IPS-18c (cell line): ENCODE measurements around the gene UIMC1.

Experiments used
- H3K4me3 ChIP-seq: 2 replicates; pipeline ENCODE4 v1.7.0; 2013; ENCODE audit warnings: low read depth, mild to moderate bottlenecking, low read length, moderate library complexity; ENCODE audit not compliant: insufficient read depth
- H3K9me3 ChIP-seq: one replicate; pipeline ENCODE4 v1.6.1; 2013; ENCODE audit warnings: mild to moderate bottlenecking, low read length, moderate library complexity; ENCODE audit not compliant: control insufficient read depth, insufficient read depth

UIMC1 gene

DNA sequence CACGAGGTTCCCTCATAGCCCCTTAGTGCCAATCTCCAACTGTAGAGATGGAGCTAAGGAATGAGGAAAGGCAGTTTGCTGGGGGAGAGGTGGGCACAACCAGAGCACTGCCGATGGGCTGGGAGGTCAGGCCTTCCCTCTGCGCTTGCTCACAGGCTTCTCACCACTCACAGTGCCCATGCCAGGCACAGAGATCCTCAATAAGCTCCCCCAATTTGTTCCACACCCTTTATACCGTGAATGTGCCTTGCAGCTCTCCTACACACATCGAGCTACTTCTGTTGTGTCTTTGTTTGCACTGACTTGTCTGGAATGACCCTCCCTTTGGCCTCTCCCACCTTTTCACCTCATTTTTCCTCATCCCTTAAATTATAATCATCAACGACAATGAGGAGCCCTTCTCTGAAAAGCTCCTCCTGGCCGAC lies 105.8 kb downstream of the UIMC1 start:
- H3K9me3 ChIP-seq: no peaks in the 10 kb centered on the region

DNA sequence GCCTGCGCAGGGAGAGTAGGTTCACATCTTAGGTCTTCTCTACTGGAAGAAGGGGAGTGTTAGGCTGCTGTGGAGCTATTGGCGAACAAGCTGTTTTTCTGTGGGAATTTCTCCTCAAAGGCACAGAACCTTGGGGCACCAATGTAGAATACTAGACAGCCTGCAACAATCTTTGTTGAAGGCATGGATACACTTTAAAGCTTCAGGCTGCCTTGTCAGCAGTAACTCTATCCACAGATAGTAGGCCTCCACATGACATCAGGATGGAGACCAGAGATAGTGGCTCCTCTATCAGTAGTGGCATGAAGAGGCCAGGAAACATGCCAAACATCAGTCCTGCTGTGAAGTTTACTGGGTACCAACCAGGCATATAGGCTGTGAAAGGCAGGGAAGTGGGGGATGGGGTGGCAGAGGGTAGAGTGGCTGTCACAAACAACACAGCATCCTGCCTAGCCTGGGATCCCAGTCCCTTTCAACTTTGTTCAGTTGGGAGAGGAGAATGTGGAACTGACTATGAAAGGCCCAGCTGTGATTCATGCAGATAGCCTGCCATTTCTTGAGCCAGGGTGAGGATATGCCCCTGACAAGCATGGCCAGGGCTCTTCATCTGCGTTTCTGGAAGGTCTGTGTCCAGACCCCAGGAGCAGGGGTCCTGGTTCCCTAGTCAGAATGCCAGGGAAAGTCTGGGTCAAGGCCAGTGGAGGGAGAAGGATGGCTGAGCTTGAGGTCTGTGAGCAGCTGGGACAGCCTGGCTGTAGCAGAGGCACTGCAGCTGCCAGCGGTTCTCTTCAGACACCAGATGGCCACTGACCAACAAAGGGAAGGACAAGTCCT lies 106.4 kb downstream of the UIMC1 start:
- Histone ChIP-seq H3K9me3 (no peaks in the 10 kb centered on the region), H3K4me3 (no peak overlapping the region)

More for the DNA sequence above, 105.8 kb downstream of the UIMC1 start:
- H3K4me3 ChIP-seq: no peak overlapping the region

DNA sequence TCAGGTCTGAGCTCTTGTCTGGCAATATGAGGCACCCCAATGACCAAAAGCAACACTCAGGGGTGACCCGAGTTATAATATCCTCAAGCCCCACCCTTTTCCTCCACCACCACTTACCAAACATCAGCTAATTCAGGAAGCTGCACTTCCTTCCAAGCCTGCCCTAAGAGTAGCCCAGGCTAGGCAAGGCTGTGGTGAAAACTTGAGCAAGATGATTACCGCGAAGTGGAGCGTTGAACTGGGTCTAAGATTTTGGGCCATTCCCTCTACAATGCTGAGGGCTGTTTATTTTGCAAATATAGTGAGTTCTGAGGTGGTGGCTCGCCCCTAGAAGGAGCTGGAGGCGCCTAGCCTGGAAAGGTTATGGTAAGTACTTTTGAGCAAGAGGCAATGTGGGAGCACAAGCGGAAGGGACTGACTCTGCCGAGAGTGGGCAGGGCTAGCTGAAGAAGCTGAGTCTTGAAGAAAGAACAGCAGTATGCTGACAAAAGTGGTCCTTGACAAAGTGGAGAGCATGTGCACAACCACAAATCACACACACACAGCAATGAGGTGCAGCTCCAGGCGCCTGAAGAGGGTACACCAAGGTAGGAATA lies 107.2 kb downstream of the UIMC1 start, which contains the start of gene HK3:
Gene HK3 (minus strand): TSS at position 51 of the 596 bp plus-strand sequence. CDS start 3,187 bp downstream, outside the sequence.
- Histone ChIP-seq H3K9me3 (no peaks in the 10 kb centered on the region), H3K4me3 (no peak within 1 kb of the TSS)

DNA sequence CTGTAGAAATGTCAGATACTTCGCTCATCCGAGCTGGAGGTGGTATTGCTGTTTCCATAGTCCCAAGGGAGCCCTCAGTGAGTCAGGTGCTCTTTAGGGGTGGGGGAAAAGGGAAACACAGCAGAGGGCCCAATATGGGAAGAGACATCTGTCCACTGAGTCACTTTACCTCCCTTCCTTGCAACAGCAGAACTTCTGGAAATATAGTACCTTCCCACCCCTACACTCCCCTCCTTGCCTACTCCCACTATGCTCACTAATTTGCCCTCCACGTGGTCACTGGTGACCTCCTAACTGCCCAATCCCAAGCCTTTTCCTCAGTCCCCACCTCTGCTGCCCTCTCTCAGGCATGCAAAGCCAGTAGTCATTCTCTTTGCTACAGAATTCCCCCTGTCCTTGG lies 109.3 kb downstream of the UIMC1 start:
- Histone ChIP-seq H3K4me3 (no peak overlapping the region), H3K9me3 (no peaks in the 10 kb centered on the region)

DNA sequence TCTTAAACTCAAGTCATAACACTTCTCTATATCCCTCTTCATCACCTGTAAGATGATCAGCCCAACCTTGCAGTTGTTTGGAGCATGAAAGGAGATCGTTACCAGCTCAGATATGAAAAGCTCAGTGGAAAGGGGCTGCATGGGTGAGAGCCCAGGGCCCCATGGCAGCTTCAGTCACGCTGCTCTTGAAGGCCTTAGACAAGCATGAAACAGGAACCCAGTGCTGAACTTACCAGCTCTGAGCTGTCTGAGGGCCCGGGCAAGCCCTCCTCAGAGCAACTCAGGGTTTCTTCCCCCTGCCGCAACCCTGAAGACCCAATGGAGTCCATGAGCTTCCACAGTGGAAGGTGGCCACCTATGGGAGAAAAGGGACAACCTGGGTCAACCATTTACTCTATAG lies 110.7 kb downstream of the UIMC1 start:
- no peaks in the 10 kb centered on the region for H3K9me3 ChIP-seq
- H3K4me3 ChIP-seq: no peak overlapping the region

DNA sequence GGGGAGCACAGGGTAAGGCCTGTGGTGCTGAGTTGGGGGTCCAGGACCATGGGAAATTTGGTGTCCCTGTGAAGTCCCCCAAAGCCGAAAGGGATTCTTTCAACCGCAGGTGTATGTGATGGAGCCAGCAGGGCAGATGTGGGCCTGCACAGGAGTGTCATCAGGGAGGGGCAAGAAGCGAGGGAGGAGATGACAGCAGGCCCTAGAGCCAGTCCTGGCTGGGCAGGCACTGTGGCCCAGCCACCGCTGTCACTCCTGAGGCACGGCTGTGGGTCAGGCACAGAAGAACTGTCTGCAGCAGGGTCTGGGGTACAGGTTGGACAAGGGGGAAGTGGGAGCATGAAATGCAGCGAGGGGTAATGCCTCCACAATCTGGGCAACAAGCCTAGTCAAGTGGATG lies 112.3 kb downstream of the UIMC1 start:
- H3K9me3 ChIP-seq: no peaks in the 10 kb centered on the region
- H3K4me3 ChIP-seq: no peak overlapping the region

DNA sequence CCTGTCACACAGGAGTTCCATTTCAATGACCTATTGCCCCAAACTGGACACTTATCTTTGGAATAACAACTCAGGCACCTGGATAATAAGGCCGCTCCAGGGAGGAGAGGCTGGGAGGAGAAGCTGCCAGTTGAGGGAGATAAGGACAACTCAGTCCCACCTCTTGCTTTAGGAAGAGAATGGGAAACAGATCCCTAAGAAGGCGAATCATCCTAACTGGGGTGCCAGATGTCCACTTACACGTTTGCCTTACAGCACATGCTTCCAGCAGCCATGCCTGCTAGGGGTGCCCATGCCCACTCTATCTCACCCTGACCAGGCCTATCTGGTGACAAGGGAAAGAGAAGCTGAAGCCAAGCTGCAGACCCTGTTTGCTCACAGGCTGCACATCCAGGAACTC lies 113.9 kb downstream of the UIMC1 start:
- no peak overlapping the region for H3K4me3 ChIP-seq

DNA sequence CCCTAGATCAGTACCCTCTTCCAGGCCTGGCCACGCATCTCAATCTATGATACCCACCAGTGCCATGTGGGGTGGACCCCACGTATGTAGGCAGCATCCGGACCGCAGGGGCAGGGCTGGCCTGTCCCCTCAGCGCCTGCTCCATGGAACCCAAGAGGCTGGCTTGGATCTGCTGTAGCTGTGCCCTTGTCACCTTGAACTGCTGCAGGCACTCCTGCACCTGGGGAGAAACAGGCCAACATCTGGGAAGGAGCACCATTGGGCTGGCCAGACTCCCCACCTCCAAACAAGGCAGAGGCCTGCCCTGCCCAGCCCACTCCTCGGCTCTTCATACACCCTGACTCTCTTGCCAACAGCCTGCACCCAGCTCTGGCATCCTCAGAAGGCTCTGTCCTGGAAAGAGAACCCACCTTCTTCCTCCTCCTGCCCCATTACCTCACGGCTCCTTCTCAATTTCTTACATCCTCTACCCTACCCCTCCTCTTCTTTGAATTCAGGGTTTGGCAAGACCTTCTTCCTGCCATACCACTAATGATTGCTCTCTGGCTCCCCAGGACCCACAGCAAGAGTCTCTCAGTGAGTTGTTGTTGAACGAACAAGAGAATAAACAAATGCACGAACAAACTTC lies 115.1 kb downstream of the UIMC1 start:
- no peaks in the 10 kb centered on the region for H3K9me3 ChIP-seq
- H3K4me3 ChIP-seq: no peak overlapping the region

More for the DNA sequence above, 113.9 kb downstream of the UIMC1 start:
- no peaks in the 10 kb centered on the region for H3K9me3 ChIP-seq

DNA sequence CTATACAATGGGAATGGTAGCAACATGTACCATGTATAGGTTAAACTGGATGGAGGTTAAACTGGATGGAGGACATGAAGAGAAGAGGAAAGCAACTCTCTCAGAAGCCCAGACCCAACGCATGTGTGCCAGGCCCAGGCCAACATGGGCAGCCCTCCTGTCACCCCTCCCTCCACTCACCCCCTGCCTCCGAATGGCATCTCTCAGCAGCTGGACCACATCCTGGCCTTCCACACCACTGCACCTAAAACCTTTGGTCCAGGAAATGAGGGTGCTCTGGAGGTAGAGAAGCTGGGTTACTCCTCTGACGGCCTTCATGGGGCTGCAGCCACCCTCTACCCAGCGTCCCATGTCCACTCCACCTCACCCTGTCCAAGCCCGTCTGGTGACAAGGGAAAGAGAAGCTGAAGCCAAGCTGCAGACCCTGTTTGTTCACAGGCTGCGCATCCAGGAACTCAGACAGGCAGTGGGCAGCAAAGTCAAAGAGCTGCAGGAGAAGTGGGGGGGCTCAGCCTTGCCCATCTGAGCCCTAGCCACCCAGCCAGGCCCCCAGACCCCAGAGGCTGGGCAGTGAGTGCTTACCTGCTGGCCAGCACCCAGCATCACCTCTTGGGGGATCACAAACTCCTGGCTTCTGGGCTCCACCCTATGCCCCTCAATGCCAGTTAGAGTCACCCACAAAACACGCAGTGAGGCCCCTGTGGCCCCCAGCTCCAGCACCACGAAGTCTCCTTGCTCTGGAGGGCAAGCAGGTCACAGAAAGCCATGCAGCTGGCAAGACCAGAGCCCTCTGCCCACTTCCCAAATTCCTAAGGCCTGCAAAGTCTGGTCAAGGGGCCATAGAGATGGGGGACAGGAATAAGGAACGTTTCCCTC lies 115.9 kb downstream of the UIMC1 start:
- Histone ChIP-seq H3K9me3 (no peaks in the 10 kb centered on the region), H3K4me3 (no peak overlapping the region)

DNA sequence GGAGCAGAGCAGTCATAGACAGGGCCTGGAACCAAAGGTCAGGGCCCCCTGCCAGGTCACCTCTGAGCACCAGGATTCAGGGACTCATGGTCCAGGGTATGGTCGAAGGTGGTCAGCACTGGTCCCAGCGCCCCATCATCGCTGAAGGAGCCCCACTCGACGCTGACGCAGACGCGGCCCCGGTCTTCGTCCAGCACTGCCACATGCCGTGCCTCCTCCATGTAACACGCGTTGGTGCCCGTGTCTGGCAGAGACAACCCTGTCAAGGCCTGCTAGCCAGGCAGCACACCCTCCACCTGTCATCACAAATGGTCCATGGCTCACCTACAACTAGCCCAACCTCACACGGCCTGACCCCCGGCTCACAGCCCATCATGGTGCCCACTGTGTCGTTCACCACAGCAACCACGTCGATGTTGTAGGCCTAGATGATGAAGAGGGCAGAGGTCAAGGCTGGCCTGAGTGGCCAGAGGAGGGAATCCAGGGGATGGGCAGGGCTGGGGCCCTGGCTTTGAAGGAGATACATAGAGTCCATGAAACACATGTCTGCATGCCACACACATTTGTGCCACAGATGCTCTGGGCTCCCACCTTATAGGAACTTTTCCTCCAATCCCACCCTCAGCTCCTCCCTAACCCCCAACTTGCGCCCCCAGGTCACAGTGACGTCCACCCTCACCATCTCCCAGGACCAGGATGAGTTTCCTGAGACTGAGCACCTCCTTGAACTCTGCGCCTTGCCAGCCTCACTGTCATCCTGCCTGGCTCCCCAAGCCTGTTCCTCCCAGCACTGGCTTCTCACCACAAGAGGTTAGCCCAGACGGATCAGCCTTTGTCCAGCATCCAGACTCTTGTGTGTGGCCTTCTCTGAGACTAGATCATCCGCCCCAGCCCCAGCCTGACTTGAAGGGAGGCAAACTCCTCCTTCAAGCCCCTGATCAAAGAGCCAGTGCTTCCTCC lies 117.0 kb downstream of the UIMC1 start:
- no peak overlapping the region for H3K4me3 ChIP-seq
- H3K9me3 ChIP-seq: no peaks in the 10 kb centered on the region

DNA sequence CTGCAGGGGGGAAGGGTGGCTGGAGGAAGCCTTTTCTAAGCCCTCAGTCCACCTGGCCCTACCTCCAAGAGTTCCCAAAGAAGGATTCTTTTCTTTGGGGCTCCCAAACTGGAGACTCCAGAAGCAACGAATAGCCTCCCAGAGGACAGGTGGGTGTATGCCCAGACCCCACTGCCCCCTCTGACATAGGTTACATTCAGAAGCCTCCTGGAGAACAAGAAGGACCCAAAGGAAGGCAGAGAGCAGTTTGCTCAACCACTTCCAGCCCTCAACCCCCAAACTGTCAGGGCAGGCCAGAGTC lies 117.8 kb downstream of the UIMC1 start:
- Histone ChIP-seq H3K9me3 (no peaks in the 10 kb centered on the region), H3K4me3 (no peak overlapping the region)

DNA sequence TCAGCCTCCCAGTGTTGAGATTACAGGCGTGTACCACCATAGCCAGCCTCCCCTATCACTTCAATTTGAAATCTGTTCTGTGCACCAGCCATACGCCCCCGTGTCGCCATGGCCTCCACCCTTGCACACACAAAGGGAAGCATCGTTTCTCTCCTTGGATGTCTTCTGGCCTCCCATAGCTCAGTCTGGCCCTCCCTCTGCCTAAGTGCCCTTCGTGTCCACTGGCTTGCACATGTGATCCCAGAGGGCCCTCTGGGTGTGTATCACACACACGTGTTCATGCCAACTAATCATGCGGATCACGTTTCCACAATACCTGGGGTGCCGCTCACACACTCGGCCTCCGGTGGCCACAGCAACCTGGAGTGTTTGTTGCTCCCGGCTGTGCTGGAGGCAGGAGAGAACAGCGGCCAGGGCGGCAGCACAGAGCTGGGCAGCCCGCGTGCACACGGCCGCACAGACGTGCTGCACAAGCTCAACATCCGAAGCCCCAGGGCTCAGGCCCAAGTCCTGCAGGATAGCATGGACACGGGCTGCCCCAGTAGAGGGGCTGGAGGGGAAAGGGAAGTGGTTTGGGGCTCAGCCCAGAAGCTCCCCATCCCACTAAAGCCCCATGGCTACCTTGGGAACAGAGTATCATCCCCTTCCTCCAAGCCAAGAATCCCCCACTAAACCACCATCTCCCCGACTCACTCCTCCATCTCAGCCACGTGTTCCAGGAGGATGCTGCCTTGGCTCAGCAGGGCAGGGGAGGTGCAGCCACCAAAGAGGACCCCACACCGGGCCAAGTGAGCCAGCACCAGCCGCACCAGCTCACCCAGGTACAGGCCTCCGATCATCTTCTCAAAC lies 118.3 kb downstream of the UIMC1 start:
- no peaks in the 10 kb centered on the region for H3K9me3 ChIP-seq
- H3K4me3 ChIP-seq: no peak overlapping the region

DNA sequence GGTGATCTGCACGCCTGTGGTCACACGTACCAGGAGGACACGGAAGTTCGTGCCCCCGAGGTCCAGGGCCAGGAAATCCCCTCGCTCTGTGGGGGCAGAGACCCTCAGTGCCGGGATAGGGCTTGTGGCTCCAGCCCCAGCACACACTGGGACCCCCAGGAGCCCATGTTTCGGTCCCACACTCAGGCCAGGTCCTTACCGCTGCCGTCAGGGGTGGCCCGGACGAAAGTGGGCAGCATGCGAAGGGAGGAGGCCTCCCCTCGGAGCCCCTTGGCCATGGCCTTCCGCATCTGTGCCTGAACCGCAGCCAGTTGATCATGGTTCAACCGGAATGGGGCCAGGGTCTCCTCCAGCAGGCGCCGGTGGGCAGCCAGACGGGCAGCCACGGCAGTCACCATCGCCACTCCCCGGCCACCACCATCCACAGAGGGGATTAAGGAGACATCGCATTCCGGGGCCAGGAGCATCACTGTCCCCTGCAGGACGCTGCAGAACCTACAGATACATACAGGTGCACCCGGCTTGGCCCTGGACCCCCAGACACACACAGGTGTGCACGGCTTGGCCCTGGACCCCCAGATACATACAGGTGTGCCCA lies 119.2 kb downstream of the UIMC1 start:
- no peaks in the 10 kb centered on the region for H3K9me3 ChIP-seq
- no peak overlapping the region for H3K4me3 ChIP-seq

DNA sequence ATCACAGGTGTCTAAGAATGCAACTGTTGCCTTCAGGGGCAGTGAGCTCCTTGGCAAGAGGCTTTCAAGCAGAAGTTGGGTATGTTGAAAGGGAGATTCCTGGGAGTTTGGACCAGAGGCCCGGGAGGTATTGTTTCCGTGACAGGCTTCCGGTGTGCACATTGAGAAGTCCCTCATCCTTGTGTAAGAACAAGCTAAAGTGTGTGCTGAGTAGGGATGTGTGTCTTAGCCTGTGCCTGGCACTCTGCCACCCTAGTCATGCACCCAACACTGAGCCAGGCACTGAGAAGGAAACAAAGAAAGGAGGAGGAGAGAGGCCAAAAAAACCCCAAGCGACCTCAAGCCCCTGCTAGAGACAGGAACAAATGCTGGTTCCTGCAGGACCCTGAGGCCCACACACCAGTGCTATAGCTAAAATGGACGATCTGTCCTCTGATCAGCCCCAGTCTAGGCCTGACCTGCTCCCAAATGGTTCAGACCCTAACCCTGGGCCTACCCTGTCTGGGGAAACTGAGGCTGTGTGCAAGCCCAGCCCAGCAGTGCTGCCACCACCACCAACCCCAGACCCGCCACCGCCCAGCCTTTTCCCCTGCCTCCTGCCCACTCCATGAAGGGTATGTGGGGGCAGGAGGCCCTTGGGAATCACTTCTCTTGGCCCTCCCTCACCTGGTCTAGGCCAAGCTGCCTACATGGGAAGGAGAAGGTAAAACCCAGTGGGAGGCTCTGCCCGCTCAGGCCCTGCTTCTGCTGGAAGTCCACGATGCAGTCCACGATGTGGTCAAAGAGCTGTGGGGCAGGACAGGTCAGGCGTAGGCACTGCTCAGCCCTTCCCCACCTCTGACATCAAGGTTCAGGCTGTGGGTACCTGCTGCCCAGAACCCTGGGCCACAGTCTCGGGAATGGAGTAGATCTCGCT lies 120.0 kb downstream of the UIMC1 start:
- H3K9me3 ChIP-seq: no peaks in the 10 kb centered on the region
- H3K4me3 ChIP-seq: no peak overlapping the region

DNA sequence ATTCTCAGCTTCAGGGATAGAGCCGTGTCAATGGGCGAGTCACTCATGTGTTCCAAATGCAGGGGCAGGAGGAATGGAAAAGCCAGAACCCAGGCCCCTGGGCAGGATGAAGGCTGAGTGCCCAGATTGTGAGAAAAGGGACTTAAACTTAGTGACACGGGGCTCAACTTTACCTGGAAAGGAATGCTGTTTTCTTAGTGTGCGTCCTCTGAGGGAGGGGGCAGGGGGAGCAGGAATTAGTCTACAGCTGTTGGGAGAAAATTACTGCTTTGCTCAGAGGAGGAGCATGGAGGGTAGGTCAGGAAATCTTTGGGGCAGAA lies 122.0 kb downstream of the UIMC1 start:
- no peaks in the 10 kb centered on the region for H3K9me3 ChIP-seq
- no peak overlapping the region for H3K4me3 ChIP-seq
